ENCODE results near the gene SLC41A1. TPM values are rescaled to one million over a fixed set of nuclear protein-coding genes. Genes with fewer than 3 reads are reported as not detected.

The SLC41A1 gene
- total and polyA plus RNA-seq, 9 of the 15 experiments (the other 6 are each of a cell fraction or from before 2014, with no cell fraction given): 4.1 to 29.3 (median 11.4) TPM

DNA sequence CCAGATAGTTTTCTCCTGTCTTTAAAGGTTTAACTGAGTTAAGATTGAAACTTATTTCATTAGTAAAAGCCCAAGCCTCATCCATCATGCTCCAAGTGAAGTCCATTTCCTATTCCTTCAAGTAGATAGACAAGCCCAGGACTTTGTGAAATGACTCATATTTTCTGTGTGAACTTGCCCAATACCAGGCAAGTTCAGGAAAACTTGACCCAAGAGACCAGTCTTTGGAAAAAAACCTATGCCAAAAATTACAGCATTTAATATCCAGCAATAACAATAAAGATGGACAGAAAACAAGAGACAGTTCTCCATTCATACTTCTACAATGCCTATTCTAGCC, 37.3 kb downstream of the SLC41A1 start:
- Histone ChIP-seq H2AFZ (ENCODE audit: low read depth, low read length) (peak overlapping the region; percentile 95), H3K4me3 (no peak overlapping the region), H3K9me1 (ENCODE audit: control insufficient read depth, insufficient read depth, low read length) (no peaks in the 10 kb centered on the region), H3K79me2 (ENCODE audit: control insufficient read depth, insufficient read depth, low read length) (no peaks in the 10 kb centered on the region), H3K9ac (ENCODE audit: insufficient read depth in 1 of 2, low read depth in 2 of 2, low read length in 2 of 2) (0 out of 4 replicates have a peak overlapping the region, but pooled peaks of 1 of the 2 experiments have one; percentile 72), H3K4me1 (replicated peaks in 1 of 2; ENCODE audit: control insufficient read depth in 2 of 2, insufficient read depth in 2 of 2, low read length in 2 of 2) (peaks cover 8 to 9% of the 10 kb centered on the region in 2 experiments; a peak in 4 of 5 replicates), H3K9me3 (replicated peaks; ENCODE audit: control insufficient read depth, insufficient read depth, low read depth, low read length) (0 out of 2 replicates have a peak, but pooled peaks cover 4% of the 10 kb centered on the region), H3K27ac (ENCODE audit: extremely low read depth, low read depth, low read length) (no peak overlapping the region), H3K27me3 (ENCODE audit: control insufficient read depth in 2 of 2, insufficient read depth in 2 of 2, low read length in 2 of 2) (no peaks in the 10 kb centered on the region; a peak in 1 of 5 replicates), H3K36me3 (ENCODE audit: control insufficient read depth, insufficient read depth, low read length) (no peaks in the 10 kb centered on the region), H3K4me2 (ENCODE audit: insufficient read depth, low read length) (peak overlapping the region; percentile 89), H4K20me1 (replicated peaks; ENCODE audit: control insufficient read depth, insufficient read depth, low read length) (no peaks in the 10 kb centered on the region)
- in situ Hi-C loops (cut with MboI): no loop called here
- DNase-seq (ENCODE audit: extremely low read depth in 1 of 4, low spot score in 3 of 4) (peak in 1 of 4 experiments; percentile 14), ATAC-seq (no peak), FAIRE-seq (no peak)
- POLR2A ChIA-PET: interaction anchor here (0.7 to 3.0 kb wide), 9 partner anchors 10 to 35 kb away, joined by 3 to 10 read pairs (median 5); no protein-coding TSS in a partner anchor
- TF ChIP-seq JUND (IDR thresholded peaks at IDR 0.05; ENCODE audit: borderline replicate concordance, low read depth, low read length) (no peak; the same call in 1 of the 2 replicates), JUND (tag; IDR thresholded peaks at IDR 0.05; ENCODE audit: borderline replicate concordance, low read depth, low read length) (0 out of 3 replicates have a peak, but pooled peaks have one; percentile 43), FOSL1 (tag; conservative IDR thresholded peaks at IDR 0.05) (peak; percentile 82), KLF1 (tag; IDR thresholded peaks at IDR 0.05) (no peak), CEBPB (tag; IDR thresholded peaks at IDR 0.05) (peak; percentile 63; the same call in 1 of the 2 replicates), MEIS2 (IDR thresholded peaks at IDR 0.05; ENCODE audit: partially characterized antibody) (peak; percentile 40), PBX2 (CRISPR knock-in tag; IDR thresholded peaks at IDR 0.05; ENCODE audit: low read depth) (no peak), PBX2 (tag; conservative IDR thresholded peaks at IDR 0.05; ENCODE audit: low read depth) (0 out of 2 replicates have a peak, but pooled peaks have one; percentile 27), ATF3 (IDR thresholded peaks at IDR 0.05) (peak; percentile 23; the same call in 1 of the 2 replicates), ATF3 (CRISPR knock-in tag; conservative IDR thresholded peaks at IDR 0.05) (no peak), CEBPG (CRISPR knock-in tag; IDR thresholded peaks at IDR 0.05) (no peak), CEBPG (tag; conservative IDR thresholded peaks at IDR 0.05 in 1 of 2, IDR thresholded peaks at IDR 0.05 in 1 of 2) (peak; percentile 67 to 74), RBM39 (optimal IDR thresholded peaks at IDR 0.05; ENCODE audit: low read depth, low read length) (no peak), KLF6 (CRISPR knock-in tag; IDR thresholded peaks at IDR 0.05; ENCODE audit: borderline replicate concordance) (no peak), ZNF589 (CRISPR knock-in tag; IDR thresholded peaks at IDR 0.05; ENCODE audit: low read depth) (peak; percentile 13; the same call in 1 of the 2 replicates), PHF8 (IDR thresholded peaks at IDR 0.05; ENCODE audit: borderline replicate concordance, low read length) (no peak), ZNF143 (CRISPR knock-in tag; IDR thresholded peaks at IDR 0.05) (0 out of 2 replicates have a peak, but pooled peaks have one; percentile 62)
- CTCF ChIA-PET (ENCODE audit: low intra/inter-chr PET ratio): no interaction called here
- no TSS peak for BruUV-seq (replicated peaks)
- intact Hi-C loops (cut with micrococcal nuclease): no loop called here

Measured in K562 (cell line).